ENCODE measurements around the gene CEACAM8. TPM values are rescaled to one million over a fixed set of nuclear protein-coding genes. Genes with fewer than 3 reads are reported as not detected.
"Not testable (repeated sequence)": the region's sequence is repeated elsewhere in the genome, so short reads cannot be mapped to it uniquely, and the experiment has no call there.

The CEACAM8 gene
- total and polyA plus RNA-seq, 2 experiments from 2014 or later, result not detected

DNA sequence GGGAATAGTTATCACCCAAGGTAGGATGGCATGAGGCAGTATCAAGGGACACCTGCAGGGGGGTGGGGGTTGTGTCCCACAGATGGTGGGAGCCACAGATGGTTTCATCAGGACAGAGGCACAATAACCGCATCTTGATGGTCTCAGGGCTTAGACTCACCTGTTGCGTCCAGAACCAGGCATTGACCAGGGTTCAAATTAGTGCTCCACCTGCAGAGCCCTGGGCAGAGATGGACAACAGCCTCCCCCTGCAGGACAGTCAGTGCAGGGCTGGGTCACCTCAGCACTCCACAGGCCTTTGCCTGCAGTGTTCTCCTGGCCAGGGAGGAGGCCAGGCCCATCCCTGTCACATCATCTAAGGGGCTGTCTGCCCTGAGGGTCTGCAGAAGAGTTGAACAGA is 51.9 kb downstream of the CEACAM8 start:
- Histone ChIP-seq H4K20me1 (ENCODE audit: insufficient read depth) (no peaks in the 10 kb centered on the region), H3F3A (ENCODE audit: insufficient read depth) (no peaks in the 10 kb centered on the region), H3K4me1 (ENCODE audit: insufficient read depth) (no peaks in the 10 kb centered on the region), H3K9me2 (ENCODE audit: insufficient read depth) (no peaks in the 10 kb centered on the region), H2AFZ (no peak overlapping the region), H3K36me3 (ENCODE audit: low read depth) (no peaks in the 10 kb centered on the region), H3K4me2 (ENCODE audit: unreplicated experiment) (no peak overlapping the region), H3K27ac (no peak overlapping the region), H3K27me3 (replicated peaks; ENCODE audit: insufficient read depth) (peaks cover 75% of the 10 kb centered on the region), H3K4me3 (no peak overlapping the region), H3K79me2 (ENCODE audit: insufficient read depth) (no peaks in the 10 kb centered on the region), H3K9me3 (ENCODE audit: low read depth) (no peaks in the 10 kb centered on the region), H3K9ac (no peak overlapping the region)
- no peak for DNase-seq
- in situ Hi-C loops (cut with MboI), result no loop called here
- TF ChIP-seq EZH2phosphoT487 (IDR thresholded peaks at IDR 0.05; ENCODE audit: insufficient read depth, low read depth) (no peak), EZH2 (IDR thresholded peaks at IDR 0.05; ENCODE audit: insufficient read depth, poor library complexity, severe bottlenecking) (no peak)
- 68 to 79% methylated on average over 2 of the region's 2 CpGs for WGBS, 2 experiments (ENCODE audit: low coverage in 1 of 2, low lambda C conversion rate in 2 of 2, missing lambda C conversion rate in 2 of 2)

- peaks cover 77% of the 10 kb centered on the region for H3K27me3 ChIP-seq (replicated peaks; ENCODE audit: insufficient read depth)
- no peak overlapping the region for H3K9ac ChIP-seq
- H3K9me3 ChIP-seq (ENCODE audit: low read depth), result no peaks in the 10 kb centered on the region
- no peak overlapping the region for H3K4me2 ChIP-seq (ENCODE audit: unreplicated experiment)
- H4K20me1 ChIP-seq (ENCODE audit: insufficient read depth), result no peaks in the 10 kb centered on the region
- no peaks in the 10 kb centered on the region for H3K79me2 ChIP-seq (ENCODE audit: insufficient read depth)
- H3K4me1 ChIP-seq (ENCODE audit: insufficient read depth), result no peaks in the 10 kb centered on the region
- H3K4me3 ChIP-seq, result no peak overlapping the region
- no peaks in the 10 kb centered on the region for H3K9me2 ChIP-seq (ENCODE audit: insufficient read depth)
- no peaks in the 10 kb centered on the region for H3K36me3 ChIP-seq (ENCODE audit: low read depth)
- TF ChIP-seq EZH2phosphoT487 (IDR thresholded peaks at IDR 0.05; ENCODE audit: insufficient read depth, low read depth) (no peak), EZH2 (IDR thresholded peaks at IDR 0.05; ENCODE audit: insufficient read depth, poor library complexity, severe bottlenecking) (no peak)
- H3F3A ChIP-seq (ENCODE audit: insufficient read depth), result no peaks in the 10 kb centered on the region
- no peak overlapping the region for H3K27ac ChIP-seq
- peak; percentile 21 for DNase-seq
- in situ Hi-C loops (cut with MboI), result no loop called here
- WGBS, 2 experiments (ENCODE audit: low coverage in 1 of 2, low lambda C conversion rate in 2 of 2, missing lambda C conversion rate in 2 of 2), result 36 to 38% methylated on average over 8 of the region's 8 CpGs
- no peak overlapping the region for H2AFZ ChIP-seq
Measured at GRCh38 chr19:42540071-42540553, 54.6 kb downstream of the CEACAM8 start.

- 69% methylated on average over 7 of the region's 7 CpGs for WGBS, 2 experiments (ENCODE audit: low coverage in 1 of 2, low lambda C conversion rate in 2 of 2, missing lambda C conversion rate in 2 of 2)
- H2AFZ ChIP-seq, result no peak overlapping the region
- no peak overlapping the region for H3K4me3 ChIP-seq
- H3F3A ChIP-seq (ENCODE audit: insufficient read depth), result no peaks in the 10 kb centered on the region
- H3K9me3 ChIP-seq (ENCODE audit: low read depth), result no peaks in the 10 kb centered on the region
- no peaks in the 10 kb centered on the region for H3K79me2 ChIP-seq (ENCODE audit: insufficient read depth)
- TF ChIP-seq EZH2 (IDR thresholded peaks at IDR 0.05; ENCODE audit: insufficient read depth, poor library complexity, severe bottlenecking) (no peak), EZH2phosphoT487 (IDR thresholded peaks at IDR 0.05; ENCODE audit: insufficient read depth, low read depth) (no peak)
- no peak overlapping the region for H3K9ac ChIP-seq
- peaks cover 73% of the 10 kb centered on the region for H3K27me3 ChIP-seq (replicated peaks; ENCODE audit: insufficient read depth)
- H3K9me2 ChIP-seq (ENCODE audit: insufficient read depth), result no peaks in the 10 kb centered on the region
- no peak overlapping the region for H3K27ac ChIP-seq
- no peaks in the 10 kb centered on the region for H4K20me1 ChIP-seq (ENCODE audit: insufficient read depth)
- no peak overlapping the region for H3K4me2 ChIP-seq (ENCODE audit: unreplicated experiment)
- no peaks in the 10 kb centered on the region for H3K4me1 ChIP-seq (ENCODE audit: insufficient read depth)
- no peak for DNase-seq
- in situ Hi-C loops (cut with MboI), result no loop called here
- H3K36me3 ChIP-seq (ENCODE audit: low read depth), result no peaks in the 10 kb centered on the region
Measured at GRCh38 chr19:42538841-42539709, 55.6 kb downstream of the CEACAM8 start.

- H3K9ac ChIP-seq; H3K4me2 ChIP-seq (ENCODE audit: unreplicated experiment); H3F3A ChIP-seq (ENCODE audit: insufficient read depth); H3K27ac ChIP-seq; H3K4me1 ChIP-seq (ENCODE audit: insufficient read depth); H3K9me2 ChIP-seq (ENCODE audit: insufficient read depth); H3K9me3 ChIP-seq (ENCODE audit: low read depth); H3K4me3 ChIP-seq; H2AFZ ChIP-seq; H3K79me2 ChIP-seq (ENCODE audit: insufficient read depth); in situ Hi-C loops (cut with MboI); DNase-seq; H3K36me3 ChIP-seq (ENCODE audit: low read depth); H4K20me1 ChIP-seq (ENCODE audit: insufficient read depth): not testable (repeated sequence)
- H3K27me3 ChIP-seq (replicated peaks; ENCODE audit: insufficient read depth), result peaks cover 55% of the 10 kb centered on the region
- 35 to 37% methylated on average over 2 of the region's 2 CpGs for WGBS, 2 experiments (ENCODE audit: low coverage in 1 of 2, low lambda C conversion rate in 2 of 2, missing lambda C conversion rate in 2 of 2)
Measured at GRCh38 chr19:42535276-42535675, 59.4 kb downstream of the CEACAM8 start.

All from GM23248 (cell line).